ENCODE measurements around the gene DCLK1.

DCLK1 gene

DNA sequence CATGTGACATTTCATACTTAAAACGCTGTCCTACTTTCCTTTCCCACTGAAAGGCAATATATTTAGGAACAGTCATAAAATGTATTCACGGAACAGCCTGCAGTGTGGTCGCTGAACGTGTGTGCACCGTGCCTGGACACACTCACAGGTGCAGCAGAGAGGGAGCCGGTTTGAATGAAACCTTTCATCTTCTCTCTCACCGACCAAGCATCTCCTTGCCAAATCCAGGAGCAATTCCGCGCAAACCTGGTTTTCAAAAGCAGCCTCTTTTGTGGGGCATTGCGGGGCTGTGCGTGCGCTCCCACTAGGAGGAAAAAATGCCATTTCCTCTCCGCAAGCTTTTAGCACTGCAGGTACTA lies 1.0 kb downstream of the DCLK1 start:
- no peak overlapping the region for H2BK120ac ChIP-seq (ENCODE audit: low read depth, low read length)
- H4K8ac ChIP-seq (ENCODE audit: low read depth, low read length), result no peak overlapping the region
- no peaks in the 10 kb centered on the region for H3K4me1 ChIP-seq (ENCODE audit: control insufficient read depth, low read depth, low read length)
- H3K27ac ChIP-seq (ENCODE audit: low read depth, low read length), result no peak overlapping the region
- no peaks in the 10 kb centered on the region for H3K36me3 ChIP-seq (ENCODE audit: control insufficient read depth, insufficient read depth, low read length)
- WGBS (ENCODE audit: extremely low coverage, insufficient coverage, low lambda C conversion rate), result no CpG with 5 or more reads among the region's 13 CpGs
- no peak overlapping the region for H3K4me3 ChIP-seq (ENCODE audit: low read length)
- H3K23ac ChIP-seq (ENCODE audit: low read length), result peak overlapping the region; percentile 59
- H3K56ac ChIP-seq (ENCODE audit: low read length), result peak overlapping the region; percentile 69
- no peaks in the 10 kb centered on the region for H3K79me2 ChIP-seq (ENCODE audit: control insufficient read depth, insufficient read depth, low read length)
- no peak overlapping the region for H3K18ac ChIP-seq (ENCODE audit: low read length)
- H2BK15ac ChIP-seq (replicated peaks; ENCODE audit: low read depth), result no peak overlapping the region
- H2BK5ac ChIP-seq (ENCODE audit: low read length), result no peak overlapping the region
- no peak overlapping the region for H4K5ac ChIP-seq (ENCODE audit: low read length)
- no peak overlapping the region for H3K9ac ChIP-seq (ENCODE audit: low read length)
- H2AK5ac ChIP-seq (ENCODE audit: low read length), result no peak overlapping the region
- no peaks in the 10 kb centered on the region for H3K79me1 ChIP-seq (ENCODE audit: low read length)
- H3K4me2 ChIP-seq (ENCODE audit: low read length), result peak overlapping the region; percentile 61
- H3K27me3 ChIP-seq (ENCODE audit: insufficient read depth, low read length, poor library complexity), result peaks cover 12% of the 10 kb centered on the region
- H3K4ac ChIP-seq (ENCODE audit: low read depth, low read length), result no peak overlapping the region
- no peak for DNase-seq

DNA sequence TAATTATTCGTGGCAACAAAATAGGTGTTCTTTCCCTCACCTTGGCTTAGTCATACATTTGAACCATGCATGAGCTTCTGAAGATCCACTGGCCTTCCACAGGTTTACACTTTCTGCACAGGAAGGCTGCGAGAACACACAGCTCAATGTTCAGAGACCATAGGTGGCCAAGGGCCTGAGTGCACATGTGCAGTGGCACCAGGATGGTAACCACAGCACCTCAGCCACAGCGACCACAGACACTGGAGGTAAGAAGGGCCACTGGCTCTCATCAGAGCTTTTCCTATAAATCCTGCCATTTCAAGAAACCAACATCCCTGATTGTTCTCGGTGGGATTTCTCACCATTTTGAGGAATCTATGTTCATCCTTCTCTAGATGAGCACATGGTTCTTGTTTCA lies 1.6 kb downstream of the DCLK1 start:
- no peak for DNase-seq
- no peaks in the 10 kb centered on the region for H3K79me1 ChIP-seq (ENCODE audit: low read length)
- no peak overlapping the region for H2BK15ac ChIP-seq (replicated peaks; ENCODE audit: low read depth)
- no CpG with 5 or more reads among the region's 4 CpGs for WGBS (ENCODE audit: extremely low coverage, insufficient coverage, low lambda C conversion rate)
- no peak overlapping the region for H3K4me3 ChIP-seq (ENCODE audit: low read length)
- H3K27me3 ChIP-seq (ENCODE audit: insufficient read depth, low read length, poor library complexity), result peaks cover 12% of the 10 kb centered on the region
- H2AK5ac ChIP-seq (ENCODE audit: low read length), result no peak overlapping the region
- H3K4me1 ChIP-seq (ENCODE audit: control insufficient read depth, low read depth, low read length), result no peaks in the 10 kb centered on the region
- H4K8ac ChIP-seq (ENCODE audit: low read depth, low read length), result no peak overlapping the region
- H3K27ac ChIP-seq (ENCODE audit: low read depth, low read length), result no peak overlapping the region
- H2BK120ac ChIP-seq (ENCODE audit: low read depth, low read length), result no peak overlapping the region
- no peak overlapping the region for H4K5ac ChIP-seq (ENCODE audit: low read length)
- H2BK5ac ChIP-seq (ENCODE audit: low read length), result no peak overlapping the region
- no peak overlapping the region for H3K56ac ChIP-seq (ENCODE audit: low read length)
- H3K23ac ChIP-seq (ENCODE audit: low read length), result no peak overlapping the region
- no peak overlapping the region for H3K9ac ChIP-seq (ENCODE audit: low read length)
- no peaks in the 10 kb centered on the region for H3K79me2 ChIP-seq (ENCODE audit: control insufficient read depth, insufficient read depth, low read length)
- no peak overlapping the region for H3K4ac ChIP-seq (ENCODE audit: low read depth, low read length)
- no peak overlapping the region for H3K18ac ChIP-seq (ENCODE audit: low read length)
- no peaks in the 10 kb centered on the region for H3K36me3 ChIP-seq (ENCODE audit: control insufficient read depth, insufficient read depth, low read length)
- no peak overlapping the region for H3K4me2 ChIP-seq (ENCODE audit: low read length)

DNA sequence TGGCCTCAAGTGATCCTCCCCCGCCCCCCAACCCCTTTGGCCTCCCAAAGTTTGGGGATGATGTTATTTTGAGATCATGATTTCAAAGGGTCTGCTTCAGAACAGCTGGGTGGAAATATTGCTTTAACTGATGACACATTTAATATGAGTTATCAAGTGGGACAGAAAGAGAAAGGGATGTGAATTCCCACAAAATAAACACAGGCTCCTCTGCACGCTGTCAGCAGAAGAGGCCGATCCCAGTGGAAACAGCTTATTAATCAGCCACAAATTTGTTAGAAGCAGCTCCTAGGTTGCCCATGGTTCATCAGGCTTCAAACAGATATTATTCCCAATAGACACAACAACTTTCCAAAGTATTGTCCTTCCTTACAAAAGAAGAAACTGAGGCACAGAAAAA lies 4.7 kb downstream of the DCLK1 start:
- Histone ChIP-seq H3K27me3 (ENCODE audit: insufficient read depth, low read length, poor library complexity) (peaks cover 12% of the 10 kb centered on the region), H3K4me1 (ENCODE audit: control insufficient read depth, low read depth, low read length) (no peaks in the 10 kb centered on the region), H3K27ac (ENCODE audit: low read depth, low read length) (no peak overlapping the region), H3K79me1 (ENCODE audit: low read length) (no peaks in the 10 kb centered on the region), H2BK5ac (ENCODE audit: low read length) (no peak overlapping the region), H3K4me3 (ENCODE audit: low read length) (no peak overlapping the region), H3K4me2 (ENCODE audit: low read length) (no peak overlapping the region), H3K36me3 (ENCODE audit: control insufficient read depth, insufficient read depth, low read length) (no peaks in the 10 kb centered on the region), H3K23ac (ENCODE audit: low read length) (no peak overlapping the region), H4K5ac (ENCODE audit: low read length) (no peak overlapping the region), H3K79me2 (ENCODE audit: control insufficient read depth, insufficient read depth, low read length) (no peaks in the 10 kb centered on the region), H3K18ac (ENCODE audit: low read length) (no peak overlapping the region), H2AK5ac (ENCODE audit: low read length) (no peak overlapping the region), H3K9ac (ENCODE audit: low read length) (no peak overlapping the region), H2BK15ac (replicated peaks; ENCODE audit: low read depth) (no peak overlapping the region), H3K56ac (ENCODE audit: low read length) (no peak overlapping the region), H4K8ac (ENCODE audit: low read depth, low read length) (no peak overlapping the region), H2BK120ac (ENCODE audit: low read depth, low read length) (no peak overlapping the region), H3K4ac (ENCODE audit: low read depth, low read length) (no peak overlapping the region)
- no CpG with 5 or more reads among the region's 3 CpGs for WGBS (ENCODE audit: extremely low coverage, insufficient coverage, low lambda C conversion rate)
- no peak for DNase-seq

DNA sequence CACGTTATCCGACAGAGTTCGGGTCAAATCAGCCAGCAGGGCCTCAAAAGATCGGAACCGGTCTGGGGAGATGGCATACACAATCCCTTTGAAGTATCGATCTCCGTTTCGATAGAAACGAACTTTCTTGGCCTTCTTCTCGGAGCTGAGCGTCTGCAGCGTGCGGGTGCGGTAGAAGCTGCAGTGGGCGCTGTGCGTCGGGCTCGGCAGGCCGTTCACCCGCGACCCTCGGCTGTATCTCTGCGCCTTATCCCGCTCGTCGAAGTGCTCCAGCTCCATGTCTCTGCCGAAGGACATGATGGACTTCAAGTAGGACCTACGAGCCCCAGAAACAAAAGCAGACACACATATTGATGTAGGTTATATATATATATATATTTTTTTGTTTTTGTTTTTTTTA lies 5.3 kb downstream of the DCLK1 start:
- Histone ChIP-seq H3K4me2 (ENCODE audit: low read length) (no peak overlapping the region), H3K27me3 (ENCODE audit: insufficient read depth, low read length, poor library complexity) (peaks cover 12% of the 10 kb centered on the region), H3K9ac (ENCODE audit: low read length) (no peak overlapping the region), H3K27ac (ENCODE audit: low read depth, low read length) (no peak overlapping the region), H4K5ac (ENCODE audit: low read length) (no peak overlapping the region), H3K36me3 (ENCODE audit: control insufficient read depth, insufficient read depth, low read length) (no peaks in the 10 kb centered on the region), H3K4ac (ENCODE audit: low read depth, low read length) (no peak overlapping the region), H2AK5ac (ENCODE audit: low read length) (no peak overlapping the region), H2BK15ac (replicated peaks; ENCODE audit: low read depth) (no peak overlapping the region), H3K23ac (ENCODE audit: low read length) (no peak overlapping the region), H3K4me3 (ENCODE audit: low read length) (no peak overlapping the region), H3K79me1 (ENCODE audit: low read length) (no peaks in the 10 kb centered on the region), H3K79me2 (ENCODE audit: control insufficient read depth, insufficient read depth, low read length) (no peaks in the 10 kb centered on the region), H2BK5ac (ENCODE audit: low read length) (no peak overlapping the region), H3K4me1 (ENCODE audit: control insufficient read depth, low read depth, low read length) (no peaks in the 10 kb centered on the region), H3K56ac (ENCODE audit: low read length) (no peak overlapping the region), H2BK120ac (ENCODE audit: low read depth, low read length) (no peak overlapping the region), H4K8ac (ENCODE audit: low read depth, low read length) (no peak overlapping the region), H3K18ac (ENCODE audit: low read length) (no peak overlapping the region)
- WGBS (ENCODE audit: extremely low coverage, insufficient coverage, low lambda C conversion rate), result no CpG with 5 or more reads among the region's 28 CpGs
- no peak for DNase-seq

DNA sequence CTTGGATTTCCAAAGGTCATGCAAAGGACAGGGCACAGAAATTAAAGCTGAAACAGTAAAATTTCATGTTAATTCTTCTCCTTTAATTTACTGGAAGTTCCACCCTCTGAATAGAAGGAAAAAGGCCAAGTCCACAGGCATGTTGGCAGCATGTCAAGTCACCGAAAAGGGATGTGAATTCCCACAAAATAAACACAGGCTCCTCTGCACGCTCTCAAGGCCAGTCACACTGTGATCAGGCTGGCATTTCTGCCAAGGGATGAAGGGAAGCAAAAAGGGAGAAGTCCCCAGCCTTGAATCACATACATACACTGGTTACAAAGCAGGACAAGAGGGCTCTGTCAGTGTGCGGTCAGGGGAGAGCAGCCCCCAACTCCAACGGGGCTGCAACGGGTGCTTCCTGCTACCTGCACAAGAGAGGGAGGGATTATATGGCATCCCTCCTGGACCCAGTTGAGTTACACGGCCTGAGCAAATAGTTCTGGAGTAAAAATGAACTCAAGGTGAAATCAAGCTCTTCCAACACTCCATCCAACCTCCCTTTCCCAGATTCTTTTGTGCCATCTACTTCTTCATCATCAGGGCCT lies 6.9 kb downstream of the DCLK1 start:
- no peaks in the 10 kb centered on the region for H3K4me1 ChIP-seq (ENCODE audit: control insufficient read depth, low read depth, low read length)

DNA sequence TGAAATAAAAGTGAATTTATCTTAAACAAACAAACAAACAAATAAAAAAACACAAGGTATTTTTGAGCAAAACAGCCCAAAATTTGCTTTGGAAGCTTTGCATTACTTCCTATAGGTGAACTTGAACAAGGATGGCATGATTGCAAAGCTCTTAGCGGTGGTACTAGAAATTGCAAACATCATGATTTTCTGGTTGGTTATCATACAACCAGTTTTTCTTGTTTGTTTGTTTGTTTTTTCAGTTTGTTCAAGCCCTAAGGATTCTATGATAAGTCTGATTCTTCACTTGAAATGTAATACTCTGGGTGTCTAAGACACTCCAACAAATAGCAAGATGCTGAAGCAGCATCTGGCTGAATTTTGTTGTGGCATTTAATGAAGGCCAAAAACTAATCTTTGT lies 15.9 kb downstream of the DCLK1 start:
- H3K79me2 ChIP-seq (ENCODE audit: control insufficient read depth, insufficient read depth, low read length), result no peaks in the 10 kb centered on the region
- no peaks in the 10 kb centered on the region for H3K36me3 ChIP-seq (ENCODE audit: control insufficient read depth, insufficient read depth, low read length)
- H2BK120ac ChIP-seq (ENCODE audit: low read depth, low read length), result no peak overlapping the region
- H3K23ac ChIP-seq (ENCODE audit: low read length), result no peak overlapping the region
- no peak overlapping the region for H2AK5ac ChIP-seq (ENCODE audit: low read length)
- H3K4me2 ChIP-seq (ENCODE audit: low read length), result no peak overlapping the region
- no peak for DNase-seq
- no peak overlapping the region for H3K27ac ChIP-seq (ENCODE audit: low read depth, low read length)
- no peak overlapping the region for H3K56ac ChIP-seq (ENCODE audit: low read length)
- no peak overlapping the region for H2BK15ac ChIP-seq (replicated peaks; ENCODE audit: low read depth)
- H3K27me3 ChIP-seq (ENCODE audit: insufficient read depth, low read length, poor library complexity), result no peaks in the 10 kb centered on the region
- no peak overlapping the region for H2BK5ac ChIP-seq (ENCODE audit: low read length)
- H4K5ac ChIP-seq (ENCODE audit: low read length), result no peak overlapping the region
- WGBS (ENCODE audit: extremely low coverage, insufficient coverage, low lambda C conversion rate), result no CpG with 5 or more reads among the region's 1 CpG
- H3K4me3 ChIP-seq (ENCODE audit: low read length), result no peak overlapping the region
- H4K8ac ChIP-seq (ENCODE audit: low read depth, low read length), result no peak overlapping the region
- no peak overlapping the region for H3K9ac ChIP-seq (ENCODE audit: low read length)
- H3K4ac ChIP-seq (ENCODE audit: low read depth, low read length), result no peak overlapping the region
- no peaks in the 10 kb centered on the region for H3K79me1 ChIP-seq (ENCODE audit: low read length)
- H3K18ac ChIP-seq (ENCODE audit: low read length), result no peak overlapping the region
- no peaks in the 10 kb centered on the region for H3K4me1 ChIP-seq (ENCODE audit: control insufficient read depth, low read depth, low read length)

More for the DNA sequence above, 6.9 kb downstream of the DCLK1 start:
- Histone ChIP-seq H2BK120ac (ENCODE audit: low read depth, low read length) (no peak overlapping the region), H3K56ac (ENCODE audit: low read length) (no peak overlapping the region), H3K4me2 (ENCODE audit: low read length) (no peak overlapping the region), H2BK5ac (ENCODE audit: low read length) (no peak overlapping the region), H3K27ac (ENCODE audit: low read depth, low read length) (no peak overlapping the region), H3K27me3 (ENCODE audit: insufficient read depth, low read length, poor library complexity) (peaks cover 1% of the 10 kb centered on the region), H3K79me2 (ENCODE audit: control insufficient read depth, insufficient read depth, low read length) (no peaks in the 10 kb centered on the region), H3K23ac (ENCODE audit: low read length) (no peak overlapping the region), H3K79me1 (ENCODE audit: low read length) (no peaks in the 10 kb centered on the region), H4K5ac (ENCODE audit: low read length) (no peak overlapping the region), H3K4me3 (ENCODE audit: low read length) (no peak overlapping the region), H3K36me3 (ENCODE audit: control insufficient read depth, insufficient read depth, low read length) (no peaks in the 10 kb centered on the region), H2AK5ac (ENCODE audit: low read length) (no peak overlapping the region), H3K9ac (ENCODE audit: low read length) (no peak overlapping the region), H2BK15ac (replicated peaks; ENCODE audit: low read depth) (no peak overlapping the region), H3K18ac (ENCODE audit: low read length) (no peak overlapping the region), H3K4ac (ENCODE audit: low read depth, low read length) (no peak overlapping the region), H4K8ac (ENCODE audit: low read depth, low read length) (no peak overlapping the region)
- WGBS (ENCODE audit: extremely low coverage, insufficient coverage, low lambda C conversion rate), result no CpG with 5 or more reads among the region's 6 CpGs
- no peak for DNase-seq

Measured in mesendoderm (in vitro differentiated cells).